ENCODE measurements around the gene OGFRL1. TPM values are rescaled to one million over a fixed set of nuclear protein-coding genes. Genes with fewer than 3 reads are reported as not detected.

The OGFRL1 gene
- total RNA-seq (2021) (3.8 to 5.4 TPM (median 4.0 TPM) in 3 replicates), Bru-seq, nascent RNA (percentile 81 among the genes with signal in this experiment)
- long read RNA-seq, experiment 1, full-length matches to known transcripts: 28 of 54 reads
- long read RNA-seq, experiment 1, partial matches to known transcripts: 1 of 54 reads
- long read RNA-seq, experiment 1, other reads (novel, unspliced or antisense): 25 of 54 reads
- long read RNA-seq, experiment 2, partial matches to known transcripts: 2 of 12 reads
- long read RNA-seq, experiment 2, other reads (novel, unspliced or antisense): 10 of 12 reads
- long read RNA-seq, experiment 3, partial matches to known transcripts: 0 of 1 reads
- long read RNA-seq, experiment 3, other reads (novel, unspliced or antisense): 1 of 1 reads

- ChIA-PET CTCF (interaction anchor here (0.8 to 2.0 kb wide), 3 partner anchors 10 to 153 kb away, joined by 3 to 5 read pairs (median 4); no protein-coding TSS in a partner anchor), POLR2A (interaction anchor here (0.5 to 0.7 kb wide), 3 partner anchors 10 to 497 kb away, joined by 3 to 4 read pairs (median 3); no protein-coding TSS in a partner anchor)
- Mint-ChIP-seq H3K9me3 (no peaks in the 10 kb centered on the region), H3K27ac (0 out of 2 replicates have a peak within 1 kb of the TSS, but pooled peaks have one; percentile 21), H3K4me3 (peak within 1 kb of the TSS; percentile 73), H3K27me3 (ENCODE audit: low read depth) (no peaks in the 10 kb centered on the region), H3K36me3 (peaks cover 2% of the 10 kb centered on the region), H3K4me1 (peaks cover 39% of the 10 kb centered on the region)
- DNase-seq (ENCODE audit: low spot score): peak; percentile 54
- no peak for TF ChIP-seq AFF4 (CRISPR knock-in tag; IDR thresholded peaks at IDR 0.05; ENCODE audit: borderline replicate concordance)
- no peak for TF ChIP-seq ZNF263 (CRISPR knock-in tag; IDR thresholded peaks at IDR 0.05; ENCODE audit: low read depth)
- TF ChIP-seq MAX (CRISPR knock-in tag; IDR thresholded peaks at IDR 0.05): peak; percentile 46; the same call in 1 of the 2 replicates
- no peak for TF ChIP-seq CBFB (CRISPR knock-in tag; IDR thresholded peaks at IDR 0.05; ENCODE audit: low read depth)
- TF ChIP-seq ZNF232 (CRISPR knock-in tag; IDR thresholded peaks at IDR 0.05): no peak
- no peak for TF ChIP-seq KAT7 (CRISPR knock-in tag; IDR thresholded peaks at IDR 0.05; ENCODE audit: borderline replicate concordance)
- TF ChIP-seq, protein P1, sequence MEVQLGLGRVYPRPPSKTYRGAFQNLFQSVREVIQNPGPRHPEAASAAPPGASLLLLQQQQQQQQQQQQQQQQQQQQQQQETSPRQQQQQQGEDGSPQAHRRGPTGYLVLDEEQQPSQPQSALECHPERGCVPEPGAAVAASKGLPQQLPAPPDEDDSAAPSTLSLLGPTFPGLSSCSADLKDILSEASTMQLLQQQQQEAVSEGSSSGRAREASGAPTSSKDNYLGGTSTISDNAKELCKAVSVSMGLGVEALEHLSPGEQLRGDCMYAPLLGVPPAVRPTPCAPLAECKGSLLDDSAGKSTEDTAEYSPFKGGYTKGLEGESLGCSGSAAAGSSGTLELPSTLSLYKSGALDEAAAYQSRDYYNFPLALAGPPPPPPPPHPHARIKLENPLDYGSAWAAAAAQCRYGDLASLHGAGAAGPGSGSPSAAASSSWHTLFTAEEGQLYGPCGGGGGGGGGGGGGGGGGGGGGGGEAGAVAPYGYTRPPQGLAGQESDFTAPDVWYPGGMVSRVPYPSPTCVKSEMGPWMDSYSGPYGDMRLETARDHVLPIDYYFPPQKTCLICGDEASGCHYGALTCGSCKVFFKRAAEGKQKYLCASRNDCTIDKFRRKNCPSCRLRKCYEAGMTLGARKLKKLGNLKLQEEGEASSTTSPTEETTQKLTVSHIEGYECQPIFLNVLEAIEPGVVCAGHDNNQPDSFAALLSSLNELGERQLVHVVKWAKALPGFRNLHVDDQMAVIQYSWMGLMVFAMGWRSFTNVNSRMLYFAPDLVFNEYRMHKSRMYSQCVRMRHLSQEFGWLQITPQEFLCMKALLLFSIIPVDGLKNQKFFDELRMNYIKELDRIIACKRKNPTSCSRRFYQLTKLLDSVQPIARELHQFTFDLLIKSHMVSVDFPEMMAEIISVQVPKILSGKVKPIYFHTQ (CRISPR knock-in tag; IDR thresholded peaks at IDR 0.05): no peak
- no peak for TF ChIP-seq ZNF512 (CRISPR knock-in tag; IDR thresholded peaks at IDR 0.05; ENCODE audit: borderline replicate concordance)
- TF ChIP-seq, protein P2, sequence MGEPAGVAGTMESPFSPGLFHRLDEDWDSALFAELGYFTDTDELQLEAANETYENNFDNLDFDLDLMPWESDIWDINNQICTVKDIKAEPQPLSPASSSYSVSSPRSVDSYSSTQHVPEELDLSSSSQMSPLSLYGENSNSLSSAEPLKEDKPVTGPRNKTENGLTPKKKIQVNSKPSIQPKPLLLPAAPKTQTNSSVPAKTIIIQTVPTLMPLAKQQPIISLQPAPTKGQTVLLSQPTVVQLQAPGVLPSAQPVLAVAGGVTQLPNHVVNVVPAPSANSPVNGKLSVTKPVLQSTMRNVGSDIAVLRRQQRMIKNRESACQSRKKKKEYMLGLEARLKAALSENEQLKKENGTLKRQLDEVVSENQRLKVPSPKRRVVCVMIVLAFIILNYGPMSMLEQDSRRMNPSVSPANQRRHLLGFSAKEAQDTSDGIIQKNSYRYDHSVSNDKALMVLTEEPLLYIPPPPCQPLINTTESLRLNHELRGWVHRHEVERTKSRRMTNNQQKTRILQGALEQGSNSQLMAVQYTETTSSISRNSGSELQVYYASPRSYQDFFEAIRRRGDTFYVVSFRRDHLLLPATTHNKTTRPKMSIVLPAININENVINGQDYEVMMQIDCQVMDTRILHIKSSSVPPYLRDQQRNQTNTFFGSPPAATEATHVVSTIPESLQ (CRISPR knock-in tag; IDR thresholded peaks at IDR 0.05): no peak
- TF ChIP-seq, protein P3, sequence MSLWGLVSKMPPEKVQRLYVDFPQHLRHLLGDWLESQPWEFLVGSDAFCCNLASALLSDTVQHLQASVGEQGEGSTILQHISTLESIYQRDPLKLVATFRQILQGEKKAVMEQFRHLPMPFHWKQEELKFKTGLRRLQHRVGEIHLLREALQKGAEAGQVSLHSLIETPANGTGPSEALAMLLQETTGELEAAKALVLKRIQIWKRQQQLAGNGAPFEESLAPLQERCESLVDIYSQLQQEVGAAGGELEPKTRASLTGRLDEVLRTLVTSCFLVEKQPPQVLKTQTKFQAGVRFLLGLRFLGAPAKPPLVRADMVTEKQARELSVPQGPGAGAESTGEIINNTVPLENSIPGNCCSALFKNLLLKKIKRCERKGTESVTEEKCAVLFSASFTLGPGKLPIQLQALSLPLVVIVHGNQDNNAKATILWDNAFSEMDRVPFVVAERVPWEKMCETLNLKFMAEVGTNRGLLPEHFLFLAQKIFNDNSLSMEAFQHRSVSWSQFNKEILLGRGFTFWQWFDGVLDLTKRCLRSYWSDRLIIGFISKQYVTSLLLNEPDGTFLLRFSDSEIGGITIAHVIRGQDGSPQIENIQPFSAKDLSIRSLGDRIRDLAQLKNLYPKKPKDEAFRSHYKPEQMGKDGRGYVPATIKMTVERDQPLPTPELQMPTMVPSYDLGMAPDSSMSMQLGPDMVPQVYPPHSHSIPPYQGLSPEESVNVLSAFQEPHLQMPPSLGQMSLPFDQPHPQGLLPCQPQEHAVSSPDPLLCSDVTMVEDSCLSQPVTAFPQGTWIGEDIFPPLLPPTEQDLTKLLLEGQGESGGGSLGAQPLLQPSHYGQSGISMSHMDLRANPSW (CRISPR knock-in tag; conservative IDR thresholded peaks at IDR 0.05; ENCODE audit: low read depth): no peak
- TF ChIP-seq ARID4B (CRISPR knock-in tag; IDR thresholded peaks at IDR 0.05; ENCODE audit: borderline replicate concordance): peak; percentile 15; the same call in 1 of the 2 replicates
- TF ChIP-seq GABPB1 (CRISPR knock-in tag; IDR thresholded peaks at IDR 0.05): no peak
- TF ChIP-seq ZNF423 (CRISPR knock-in tag; IDR thresholded peaks at IDR 0.05): peak; percentile 73
- ATAC-seq: peak; percentile 89
Measured at GRCh38 chr6:71288228-71289038, at the start of gene OGFRL1. OGFRL1 (plus strand) TSS chr6:71288811; CDS start chr6:71288937, 126 bp downstream.

All from WTC11 (cell line).